PC-9 (cell line): ENCODE measurements around the gene GBA3. TPM values are rescaled to one million over a fixed set of nuclear protein-coding genes. Genes with fewer than 3 reads are reported as not detected.

Experiments
- BruUV-seq: library from RNA; stranded (reverse); fragments of 400-500 nt; replicated peaks from 2 replicates; lab custom pipeline; 2021; lab: Mats Ljungman, UMichigan
- CTCF ChIA-PET: fragments of 300-600 bp; sonication (Branson Sonifier 250); formaldehyde crosslinking; loops from one replicate; lab custom pipeline; 2022; ENCODE audit warnings: antibody characterized with exemption; lab: Charles Lee
- POLR2A ChIA-PET: fragments of 300-600 bp; sonication (Branson Sonifier 250); formaldehyde crosslinking; loops from one replicate; lab custom pipeline; 2022; ENCODE audit warnings: antibody characterized with exemption; ENCODE audit not compliant: unreplicated experiment; lab: Charles Lee
- DNase-seq, 2 experiments: peaks; one replicate each; pipeline versions ENCODE4 v3.0.0 to v3.0.0-alpha.2; 2015 to 2022; ENCODE audit warnings: mixed read lengths in 1 of 2
- H2AFZ ChIP-seq: fragments of 200-600 bp; sonication (generic); 2 replicates; pipeline ENCODE4 v1.8.1; 2017; ENCODE audit warnings: antibody characterized with exemption
- H3F3A ChIP-seq: fragments of 200-600 bp; sonication (generic); 2 replicates; pipeline ENCODE4 v1.8.1; 2017; ENCODE audit warnings: antibody characterized with exemption, mild to moderate bottlenecking, low read depth; ENCODE audit not compliant: insufficient read depth
- H3K27ac ChIP-seq: fragments of 200-600 bp; sonication (generic); 2 replicates; pipeline ENCODE4 v1.6.1; 2016; ENCODE audit warnings: mixed run types
- H3K27me3 ChIP-seq: fragments of 200-600 bp; sonication (generic); 2 replicates; pipeline ENCODE4 v1.6.1; 2016; ENCODE audit warnings: low read depth, mixed run types; ENCODE audit not compliant: insufficient read depth
- H3K36me3 ChIP-seq: fragments of 200-600 bp; sonication (generic); 2 replicates; pipeline ENCODE4 v1.6.1; 2016; ENCODE audit warnings: low read depth, mixed run types
- H3K4me1 ChIP-seq: fragments of 200-600 bp; sonication (generic); replicated peaks from 2 replicates; pipeline ENCODE4 v1.6.1; 2016; ENCODE audit warnings: mixed run types; ENCODE audit not compliant: insufficient read depth
- H3K4me2 ChIP-seq: fragments of 200-600 bp; sonication (generic); 2 replicates; pipeline ENCODE4 v1.6.1; 2017; ENCODE audit warnings: mixed run types
- H3K4me3 ChIP-seq: fragments of 200-600 bp; sonication (generic); 2 replicates; pipeline ENCODE4 v1.6.1; 2016; ENCODE audit warnings: mixed run types
- H3K79me2 ChIP-seq: fragments of 200-600 bp; sonication (generic); 2 replicates; pipeline ENCODE4 v1.6.1; 2017; ENCODE audit warnings: low read depth, mixed run types
- H3K9me2 ChIP-seq: fragments of 200-600 bp; sonication (generic); 2 replicates; pipeline ENCODE4 v1.8.1; 2017; ENCODE audit warnings: mild to moderate bottlenecking; ENCODE audit not compliant: insufficient read depth
- H3K9me3 ChIP-seq: fragments of 200-600 bp; sonication (generic); 2 replicates; pipeline ENCODE4 v1.8.1; 2016; ENCODE audit warnings: low read depth; ENCODE audit not compliant: insufficient read depth
- H4K20me1 ChIP-seq: fragments of 200-600 bp; sonication (generic); 2 replicates; pipeline ENCODE4 v1.8.1; 2017; ENCODE audit not compliant: insufficient read depth
- CTCF ChIP-seq: fragments of 200-600 bp; sonication (generic); conservative IDR thresholded peaks from 2 replicates; pipeline ENCODE4 v1.6.1; 2017; ENCODE audit warnings: mixed run types, antibody characterized with exemption, mild to moderate bottlenecking, moderate library complexity
- EZH2 ChIP-seq: fragments of 200-600 bp; sonication (generic); IDR thresholded peaks from 2 replicates; pipeline ENCODE4 v1.8.0; 2017; ENCODE audit warnings: antibody characterized with exemption, low read depth
- intact Hi-C: fragments of 100-400 bp; cut with micrococcal nuclease; formaldehyde crosslinking; loops from one replicate; pipeline ENCODE4 v1.10.0; 2022; ENCODE audit not compliant: unreplicated experiment
- total RNA-seq: library from RNA; stranded (reverse); gene quantifications from 2 replicates; pipeline ENCODE4 v1.2.3, GENCODE V29; 2021

Gene GBA3
- total RNA-seq, 1 experiment from 2014 or later = not detected

DNA sequence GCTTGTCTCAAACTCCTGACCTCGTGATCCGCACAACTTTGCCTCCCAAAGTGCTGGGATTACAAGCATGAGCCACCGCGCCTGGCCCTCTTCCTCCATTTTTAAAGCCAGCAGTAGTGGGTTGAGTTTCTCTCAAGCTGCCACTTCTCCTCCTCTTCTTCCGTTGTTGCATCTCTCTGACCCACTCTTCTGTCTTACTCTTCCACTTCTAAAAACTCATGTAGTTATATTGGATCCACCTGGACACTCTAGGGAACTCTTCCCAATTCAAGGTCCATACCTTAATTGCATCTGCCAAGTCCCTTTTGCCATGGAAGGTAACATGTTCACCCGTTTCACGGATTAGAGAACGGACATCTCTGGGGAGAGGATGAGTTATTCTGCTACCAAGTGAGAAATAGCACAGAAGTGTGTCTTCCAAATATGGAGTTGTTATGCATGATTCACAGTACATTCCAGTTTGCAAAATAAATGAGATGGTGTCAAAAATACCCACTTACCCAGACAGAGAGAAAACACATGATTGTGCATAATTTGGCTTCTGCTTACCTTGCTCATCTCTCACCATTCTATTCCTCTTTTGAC, 51.8 kb downstream of the GBA3 start:
- intact Hi-C loops = no loop called here
- H2AFZ ChIP-seq = no peak overlapping the region
- H3K4me1 ChIP-seq = no peaks in the 10 kb centered on the region
- H3K36me3 ChIP-seq = no peaks in the 10 kb centered on the region
- H3K27ac ChIP-seq = no peak overlapping the region
- H4K20me1 ChIP-seq = no peaks in the 10 kb centered on the region
- H3K27me3 ChIP-seq = peaks cover 1% of the 10 kb centered on the region; the same call in 1 of the 2 replicates
- no peaks in the 10 kb centered on the region for H3F3A ChIP-seq
- no TSS peak for BruUV-seq
- no peak for DNase-seq
- no peaks in the 10 kb centered on the region for H3K79me2 ChIP-seq
- H3K9me3 ChIP-seq = no peaks in the 10 kb centered on the region
- TF ChIP-seq EZH2 = no peak
- ChIA-PET POLR2A (no interaction called here), CTCF (interaction anchor here (0.6 kb wide), 1 partner anchor 933 kb away, joined by 3 read pairs; no protein-coding TSS in a partner anchor)
- H3K4me3 ChIP-seq = no peak overlapping the region
- H3K4me2 ChIP-seq = no peak overlapping the region
- H3K9me2 ChIP-seq = no peaks in the 10 kb centered on the region

- no peaks in the 10 kb centered on the region for H3K79me2 ChIP-seq
- CTCF ChIA-PET = no interaction called here
- no TSS peak for BruUV-seq
- H3K9me2 ChIP-seq = no peaks in the 10 kb centered on the region
- intact Hi-C loops = no loop called here
- H3K36me3 ChIP-seq = no peaks in the 10 kb centered on the region
- no peaks in the 10 kb centered on the region for H3K9me3 ChIP-seq
- no peaks in the 10 kb centered on the region for H3F3A ChIP-seq
- POLR2A ChIA-PET = no interaction called here
- no peak overlapping the region for H3K4me3 ChIP-seq
- no peaks in the 10 kb centered on the region for H3K4me1 ChIP-seq
- TF ChIP-seq EZH2 = no peak
- TF ChIP-seq CTCF = no peak
- H3K27ac ChIP-seq = no peak overlapping the region
- H3K4me2 ChIP-seq = no peak overlapping the region
- H2AFZ ChIP-seq = no peak overlapping the region
- H3K27me3 ChIP-seq = peaks cover 8% of the 10 kb centered on the region; the same call in 1 of the 2 replicates
- H4K20me1 ChIP-seq = no peaks in the 10 kb centered on the region
- no peak for DNase-seq
These were observed 52.5 kb downstream of the GBA3 start for GRCh38 chr4:22745234-22745633.

DNA sequence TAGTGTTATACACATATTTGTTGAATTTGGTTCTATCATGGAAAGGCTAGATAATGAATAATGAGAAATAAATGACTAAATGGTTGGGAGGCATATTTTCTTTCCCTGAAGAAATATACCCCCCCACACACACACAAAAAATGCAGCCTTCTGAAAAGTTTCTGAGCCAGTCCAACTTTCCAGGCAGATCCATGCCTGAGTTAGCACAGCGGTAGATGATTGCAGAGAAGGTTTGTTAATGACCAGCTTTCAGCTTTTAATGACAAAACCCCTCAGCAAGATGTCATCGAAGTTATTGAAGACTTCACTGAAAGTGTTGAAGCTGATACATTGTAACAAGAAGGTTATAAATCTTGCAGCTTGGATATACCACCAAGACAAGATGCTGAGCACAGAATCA, 61.4 kb downstream of the GBA3 start:
- ChIA-PET CTCF (no interaction called here), POLR2A (no interaction called here)
- Histone ChIP-seq H3K36me3 (no peaks in the 10 kb centered on the region), H3K27ac (no peak overlapping the region), H3F3A (no peaks in the 10 kb centered on the region), H3K79me2 (no peaks in the 10 kb centered on the region), H4K20me1 (no peaks in the 10 kb centered on the region), H3K27me3 (peaks cover 12% of the 10 kb centered on the region; the same call in 1 of the 2 replicates), H3K4me3 (no peak overlapping the region), H3K9me3 (no peaks in the 10 kb centered on the region), H2AFZ (no peak overlapping the region), H3K9me2 (no peaks in the 10 kb centered on the region), H3K4me1 (no peaks in the 10 kb centered on the region), H3K4me2 (no peak overlapping the region)
- no TSS peak for BruUV-seq
- intact Hi-C loops = no loop called here
- no peak for TF ChIP-seq CTCF
- TF ChIP-seq EZH2 = no peak
- no peak for DNase-seq

GRCh38 chr4:22762548-22762947, 69.8 kb downstream of the GBA3 start:
- TF ChIP-seq CTCF (no peak), EZH2 (no peak)
- Histone ChIP-seq H3K9me3 (no peaks in the 10 kb centered on the region), H3K4me1 (no peaks in the 10 kb centered on the region), H3K4me2 (no peak overlapping the region), H3F3A (no peaks in the 10 kb centered on the region), H3K36me3 (no peaks in the 10 kb centered on the region), H3K27ac (no peak overlapping the region), H3K27me3 (no peaks in the 10 kb centered on the region), H4K20me1 (no peaks in the 10 kb centered on the region), H3K4me3 (no peak overlapping the region), H2AFZ (no peak overlapping the region), H3K79me2 (no peaks in the 10 kb centered on the region), H3K9me2 (no peaks in the 10 kb centered on the region)
- POLR2A ChIA-PET = no interaction called here
- CTCF ChIA-PET = no interaction called here
- intact Hi-C loops = no loop called here
- DNase-seq = no peak
- no TSS peak for BruUV-seq
